Spinal cord (tissue), 10 donors: ENCODE results near the gene ALOX5AP. TPM values are rescaled to one million over a fixed set of nuclear protein-coding genes. Genes with fewer than 3 reads are reported as not detected.
"Not testable (repeated sequence)": the region's sequence is repeated elsewhere in the genome, so short reads cannot be mapped to it uniquely, and the experiment has no call there.

Source experiments
- DNase-seq, 6 donors: peaks; one replicate each; pipeline versions ENCODE4 v3.0.0 to v3.0.0-alpha.2; 2013 to 2015; ENCODE audit warnings: low spot score in 6 of 6, low read depth in 4 of 6
- H3K27ac ChIP-seq: one replicate; pipeline ENCODE4 v1.5.1; 2013; ENCODE audit warnings: low read depth, low read length, control low read depth
- H3K27me3 ChIP-seq: one replicate; pipeline ENCODE4 v1.6.1; 2013; ENCODE audit warnings: low read length; ENCODE audit not compliant: control insufficient read depth, insufficient read depth
- H3K36me3 ChIP-seq: one replicate; pipeline ENCODE4 v1.6.1; 2013; ENCODE audit warnings: low read length; ENCODE audit not compliant: control insufficient read depth, insufficient read depth
- H3K4me1 ChIP-seq: one replicate; pipeline ENCODE4 v1.6.1; 2013; ENCODE audit warnings: low read length; ENCODE audit not compliant: control insufficient read depth, insufficient read depth
- H3K4me3 ChIP-seq: one replicate; pipeline ENCODE4 v1.5.1; 2013; ENCODE audit warnings: low read depth, low read length, control low read depth
- H3K9me3 ChIP-seq: one replicate; pipeline ENCODE4 v1.6.1; 2013; ENCODE audit warnings: low read length; ENCODE audit not compliant: control insufficient read depth, insufficient read depth
- WGBS: methylation state at CpG from one replicate; pipeline ENCODE4 v1.1.5; 2013; ENCODE audit warnings: missing lambda C conversion rate; ENCODE audit not compliant: insufficient coverage; 5-methylcytosine and 5-hydroxymethylcytosine counted together
- polyA plus RNA-seq, 2 donors: library from polyadenylated mRNA; unstranded; fragments of 120-200 nt; gene quantifications; one replicate each; pipeline ENCODE4 v1.2.1, GENCODE V29; 2013; ENCODE audit not compliant: insufficient read length in 2 of 2
- total RNA-seq, 2 donors: library from RNA; depleted of rRNA in 1 of 2; stranded (reverse); fragments of 120-200 nt in 1 of 2; fragments of >200 nt in 1 of 2; gene quantifications; one replicate each; pipeline versions ENCODE4 v1.2.3 to v1.2.4, GENCODE V29; 2013 to 2014
- donor health status: healthy.

The ALOX5AP gene
- total and polyA plus RNA-seq, 4 donors: 9.6 to 23.1 (median 11.0) TPM

DNA sequence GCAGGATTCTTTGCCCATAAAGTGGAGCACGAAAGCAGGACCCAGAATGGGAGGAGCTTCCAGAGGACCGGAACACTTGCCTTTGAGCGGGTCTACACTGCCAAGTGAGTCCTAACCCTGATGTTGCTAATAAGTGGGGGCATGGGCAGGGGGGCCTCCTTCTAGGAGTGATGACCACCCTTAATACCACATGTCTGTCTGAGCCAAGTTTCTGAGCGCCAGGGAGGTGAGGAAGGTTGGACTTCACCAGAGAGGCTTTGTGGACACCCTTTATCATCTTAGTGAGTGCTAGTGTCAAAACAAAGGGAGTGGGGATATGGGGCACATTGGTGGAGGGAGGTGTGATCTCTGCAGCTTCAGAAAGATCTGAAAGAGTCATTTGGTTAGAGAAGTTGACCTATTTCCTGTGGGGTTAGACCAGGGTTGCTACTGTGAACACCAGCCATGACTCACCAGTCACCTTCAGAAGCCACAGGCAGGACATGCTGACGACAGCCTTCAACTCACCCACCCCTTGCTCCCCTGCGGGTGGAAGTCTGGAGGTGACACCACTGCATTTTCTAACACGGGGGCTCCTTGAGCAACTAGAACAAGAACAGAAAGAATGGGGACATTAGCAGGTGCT lies 8.8 kb downstream of the ALOX5AP start:
- H3K36me3 ChIP-seq: no peaks in the 10 kb centered on the region
- H3K9me3 ChIP-seq: no peaks in the 10 kb centered on the region
- 92% methylated on average over 6 of the region's 7 CpGs for WGBS
- H3K4me3 ChIP-seq: no peak overlapping the region
- no peaks in the 10 kb centered on the region for H3K27me3 ChIP-seq
- DNase-seq: no peak
- H3K4me1 ChIP-seq: peaks cover 3% of the 10 kb centered on the region
- H3K27ac ChIP-seq: no peak overlapping the region

GRCh38 chr13:30744681-30745077 lies 9.3 kb downstream of the ALOX5AP start:
- Histone ChIP-seq H3K36me3 (no peaks in the 10 kb centered on the region), H3K27me3 (no peaks in the 10 kb centered on the region), H3K4me3 (no peak overlapping the region), H3K9me3 (no peaks in the 10 kb centered on the region), H3K27ac (no peak overlapping the region), H3K4me1 (peaks cover 3% of the 10 kb centered on the region)
- WGBS: 84% methylated on average over 3 of the region's 4 CpGs
- DNase-seq: no peak

DNA sequence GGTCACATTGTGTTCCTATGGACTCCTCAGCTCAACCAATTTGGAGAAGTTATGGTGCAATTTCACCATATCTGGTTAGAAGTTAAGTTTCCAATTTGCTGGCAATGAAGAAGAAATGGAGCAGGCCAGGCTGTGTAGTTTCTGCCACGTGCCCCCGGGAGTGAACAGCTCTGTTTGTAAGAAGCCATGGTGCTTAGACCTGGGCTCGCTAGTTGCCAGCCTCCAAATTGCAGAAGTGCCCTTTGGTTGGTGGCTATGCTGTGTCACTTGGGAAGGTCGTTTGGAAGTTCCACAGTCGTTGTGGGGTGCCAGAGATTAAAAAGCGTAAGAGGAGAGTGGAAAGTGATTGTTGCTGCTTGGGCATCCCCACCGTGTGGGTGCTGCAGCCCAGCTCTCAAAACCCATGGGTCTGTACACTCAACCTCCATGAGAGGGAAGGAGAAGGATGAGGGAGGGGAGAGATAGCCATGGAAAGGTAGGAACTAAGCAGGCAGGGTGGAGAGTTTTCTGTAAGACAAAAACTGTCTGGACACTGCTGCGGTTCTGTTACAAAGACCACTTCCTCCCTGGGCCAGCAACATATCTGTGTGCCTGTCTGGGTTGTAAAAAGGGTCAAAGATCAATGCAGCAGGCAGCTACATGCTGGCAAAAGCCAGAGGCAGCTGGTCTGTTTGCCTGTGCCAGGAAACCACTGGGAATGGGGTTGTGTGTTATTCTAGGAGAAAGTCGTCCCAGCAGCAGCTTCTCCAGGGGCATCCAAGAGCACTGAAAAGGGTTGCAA lies 10.8 kb downstream of the ALOX5AP start:
- Histone ChIP-seq H3K4me1 (peaks cover 3% of the 10 kb centered on the region), H3K9me3 (no peaks in the 10 kb centered on the region), H3K4me3 (no peak overlapping the region), H3K27me3 (no peaks in the 10 kb centered on the region), H3K27ac (no peak overlapping the region), H3K36me3 (no peaks in the 10 kb centered on the region)
- peak in 1 of 6 donors; percentile 36 for DNase-seq
- 58% methylated on average over 8 of the region's 9 CpGs for WGBS

- peaks cover 6% of the 10 kb centered on the region for H3K4me1 ChIP-seq
- H3K36me3 ChIP-seq: no peaks in the 10 kb centered on the region
- H3K4me3 ChIP-seq: no peak overlapping the region
- 33% methylated on average over 1 of the region's 2 CpGs for WGBS
- no peaks in the 10 kb centered on the region for H3K27me3 ChIP-seq
- no peaks in the 10 kb centered on the region for H3K9me3 ChIP-seq
- no peak for DNase-seq
- H3K27ac ChIP-seq: no peak overlapping the region
Measured at GRCh38 chr13:30746791-30747190, 11.4 kb downstream of the ALOX5AP start.

DNA sequence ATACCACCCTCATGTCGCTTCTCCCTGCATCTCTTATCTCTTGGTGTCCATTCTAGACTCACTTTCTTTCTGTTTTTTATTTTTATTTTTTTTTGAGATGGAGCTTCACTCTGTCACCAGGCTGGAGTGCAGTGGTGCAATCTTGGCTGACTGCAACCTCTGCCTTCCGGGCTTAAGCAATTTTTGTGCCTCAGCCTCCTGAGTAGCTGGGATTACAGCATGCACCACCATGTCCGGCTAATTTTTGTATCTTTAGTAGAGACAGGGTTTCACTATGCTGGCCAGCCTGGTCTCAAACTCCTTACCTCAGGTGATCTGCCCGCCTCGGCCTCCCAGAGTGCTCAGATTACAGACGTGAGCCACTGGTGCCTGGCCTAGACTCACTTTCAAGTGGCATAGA lies 12.5 kb downstream of the ALOX5AP start:
- peaks cover 15% of the 10 kb centered on the region for H3K4me1 ChIP-seq
- 86% methylated on average over 2 of the region's 6 CpGs for WGBS
- not testable (repeated sequence) for H3K36me3 ChIP-seq, DNase-seq, H3K4me3 ChIP-seq, H3K27ac ChIP-seq, H3K9me3 ChIP-seq, H3K27me3 ChIP-seq

GRCh38 chr13:30748717-30749116 lies 13.4 kb downstream of the ALOX5AP start:
- H3K36me3 ChIP-seq: no peaks in the 10 kb centered on the region
- no peak overlapping the region for H3K4me3 ChIP-seq
- 79% methylated on average over 2 of the region's 2 CpGs for WGBS
- H3K9me3 ChIP-seq: no peaks in the 10 kb centered on the region
- DNase-seq: no peak
- peaks cover 15% of the 10 kb centered on the region for H3K4me1 ChIP-seq
- no peak overlapping the region for H3K27ac ChIP-seq
- no peaks in the 10 kb centered on the region for H3K27me3 ChIP-seq

DNA sequence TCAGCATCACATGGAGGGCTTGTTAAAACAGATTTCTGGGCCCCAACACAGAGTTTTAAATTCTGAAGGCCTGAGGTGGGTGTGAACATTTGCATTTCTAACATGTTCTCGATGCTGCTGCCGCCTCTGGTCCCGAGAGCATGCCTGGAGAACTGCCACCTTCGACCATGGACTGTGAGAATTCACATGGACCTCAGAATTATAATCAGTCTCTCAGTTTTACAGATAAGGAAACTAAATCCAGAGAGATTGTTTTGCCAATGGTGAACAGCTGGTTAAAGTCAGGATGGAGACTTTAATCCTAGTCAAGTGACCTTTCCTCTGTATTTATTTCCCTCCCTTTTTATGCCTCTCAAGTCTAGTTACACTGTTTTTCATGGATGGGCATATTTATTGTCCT lies 14.7 kb downstream of the ALOX5AP start:
- no peak for DNase-seq
- no peak overlapping the region for H3K4me3 ChIP-seq
- peaks cover 2% of the 10 kb centered on the region for H3K27me3 ChIP-seq
- no peaks in the 10 kb centered on the region for H3K36me3 ChIP-seq
- peaks cover 15% of the 10 kb centered on the region for H3K4me1 ChIP-seq
- no peak overlapping the region for H3K27ac ChIP-seq
- H3K9me3 ChIP-seq: no peaks in the 10 kb centered on the region
- 93% methylated on average over 4 of the region's 4 CpGs for WGBS

- peak in 1 of 6 donors; percentile 47 for DNase-seq
- H3K27me3 ChIP-seq: peaks cover 2% of the 10 kb centered on the region
- no peak overlapping the region for H3K4me3 ChIP-seq
- H3K27ac ChIP-seq: no peak overlapping the region
- no peaks in the 10 kb centered on the region for H3K36me3 ChIP-seq
- peaks cover 17% of the 10 kb centered on the region for H3K4me1 ChIP-seq
- WGBS: 70% methylated on average over 3 of the region's 8 CpGs
- H3K9me3 ChIP-seq: no peaks in the 10 kb centered on the region
Measured at GRCh38 chr13:30751183-30751933, 16.0 kb downstream of the ALOX5AP start.

DNA sequence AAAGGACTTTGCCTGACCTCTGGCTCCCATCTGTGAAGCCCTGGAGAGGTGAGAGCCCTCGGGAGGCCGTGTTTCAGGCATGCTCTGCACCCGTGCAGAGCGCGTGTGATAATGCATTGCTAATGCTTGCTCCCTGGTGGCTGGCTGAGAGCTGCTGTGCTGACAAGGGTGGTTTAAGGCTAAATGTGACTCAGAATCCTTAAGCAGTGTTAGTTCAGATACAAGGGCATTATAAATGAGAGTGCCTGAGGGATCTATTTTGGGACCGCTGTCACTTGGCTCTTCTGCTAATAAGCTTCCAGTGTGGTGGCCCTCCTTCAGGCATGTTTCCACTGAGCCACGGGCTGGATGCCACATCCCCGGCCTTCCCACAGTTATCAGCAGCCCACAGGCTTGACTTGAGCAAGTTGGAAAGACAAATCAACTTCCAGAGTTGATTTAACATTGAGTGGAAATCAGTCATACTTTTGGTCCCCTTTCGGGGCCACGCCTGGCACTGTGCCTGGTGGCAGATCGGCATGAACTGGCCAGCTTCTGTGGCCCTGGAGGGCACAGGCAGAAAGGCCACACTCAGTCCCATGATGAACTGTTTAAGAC lies 17.0 kb downstream of the ALOX5AP start:
- Histone ChIP-seq H3K4me1 (peaks cover 15% of the 10 kb centered on the region), H3K9me3 (no peaks in the 10 kb centered on the region), H3K27ac (no peak overlapping the region), H3K4me3 (no peak overlapping the region), H3K27me3 (peaks cover 2% of the 10 kb centered on the region), H3K36me3 (no peaks in the 10 kb centered on the region)
- 48% methylated on average over 9 of the region's 11 CpGs for WGBS
- DNase-seq: peak in 1 of 6 donors; percentile 72
